ENCODE data around the gene MTRF1. TPM values are rescaled to one million over a fixed set of nuclear protein-coding genes. Genes with fewer than 3 reads are reported as not detected.

MTRF1 gene
- total and polyA plus RNA-seq, 9 of the 15 experiments (the other 6 are each of a cell fraction or from before 2014, with no cell fraction given) = 12.5 to 33.7 (median 20.1) TPM

DNA sequence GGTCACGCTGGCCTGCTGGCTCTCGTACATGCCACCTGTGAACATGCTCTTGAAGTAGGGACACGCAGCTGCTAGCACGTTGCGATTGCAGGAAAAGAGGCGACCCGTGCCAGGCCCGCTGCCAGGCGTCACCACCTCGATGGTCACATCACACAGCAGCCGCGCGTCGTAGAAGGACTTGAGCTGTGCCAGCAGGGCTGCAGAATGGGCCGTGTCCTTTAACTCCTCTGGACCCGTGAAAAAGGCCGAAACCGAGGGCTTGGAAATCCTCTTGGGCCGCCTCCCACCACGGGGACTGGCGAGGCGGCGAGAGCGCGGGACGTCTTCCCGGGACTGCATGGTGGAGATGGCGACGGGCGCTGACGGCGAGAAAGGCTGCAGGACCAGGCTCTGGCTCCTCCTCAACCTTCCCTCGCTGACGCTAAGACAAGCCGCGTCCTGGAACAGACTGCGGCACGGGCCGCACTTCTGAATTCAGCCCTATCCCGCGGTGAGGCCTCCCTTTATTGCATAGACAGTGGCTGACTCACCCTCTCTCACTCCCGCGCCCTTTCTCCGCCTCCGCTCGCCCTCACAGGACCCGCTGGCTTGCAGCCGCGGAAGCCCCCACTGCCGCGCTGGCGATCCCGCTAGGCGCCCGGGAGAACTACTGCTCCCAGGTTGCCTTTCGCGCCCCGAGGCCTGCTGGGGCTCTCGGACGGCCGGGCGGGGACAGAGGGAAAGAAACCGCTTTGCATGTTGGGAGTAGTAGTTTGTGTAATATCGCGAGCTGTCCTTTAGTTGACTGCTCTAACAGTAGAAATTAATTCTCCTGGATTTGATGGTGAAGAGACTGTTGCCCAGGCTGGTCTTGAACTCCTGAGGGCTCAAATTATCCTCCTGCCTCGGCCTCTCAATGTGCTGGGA, 69.2 kb downstream of the MTRF1 start, which contains the start of gene KBTBD7 (continued):
- TF ChIP-seq FOXJ2 (tag; IDR thresholded peaks at IDR 0.05) (no peak), SREBF2 (CRISPR knock-in tag; IDR thresholded peaks at IDR 0.05) (no peak), KDM5B (IDR thresholded peaks at IDR 0.05; ENCODE audit: insufficient replicate concordance, low read depth, low read length) (peak; percentile 61), ZNF707 (CRISPR knock-in tag; conservative IDR thresholded peaks at IDR 0.05) (no peak), SLC30A9 (CRISPR knock-in tag; IDR thresholded peaks at IDR 0.05) (no peak), FOS (IDR thresholded peaks at IDR 0.05; ENCODE audit: extremely low read depth, insufficient read length) (no peak), SRSF9 (IDR thresholded peaks at IDR 0.05; ENCODE audit: borderline replicate concordance, low read depth, low read length) (no peak), KAT7 (CRISPR knock-in tag; IDR thresholded peaks at IDR 0.05; ENCODE audit: borderline replicate concordance) (0 out of 2 replicates have a peak, but pooled peaks have one; percentile 44), NFE2 (IDR thresholded peaks at IDR 0.05; ENCODE audit: low read depth) (peak; percentile 60), ZNF76 (CRISPR knock-in tag; IDR thresholded peaks at IDR 0.05; ENCODE audit: borderline replicate concordance) (no peak), GABPA (tag; conservative IDR thresholded peaks at IDR 0.05; ENCODE audit: low read depth) (peak; percentile 48; the same call in 1 of the 2 replicates), PML (IDR thresholded peaks at IDR 0.05; ENCODE audit: low read length) (no peak), PHB (CRISPR knock-in tag; IDR thresholded peaks at IDR 0.05) (no peak), PTBP1 (IDR thresholded peaks at IDR 0.05; ENCODE audit: low read depth, low read length) (no peak), RHOXF2B (CRISPR knock-in tag; conservative IDR thresholded peaks at IDR 0.05) (no peak), ZNF324 (CRISPR knock-in tag; IDR thresholded peaks at IDR 0.05) (no peak), GTF2E2 (tag; IDR thresholded peaks at IDR 0.05) (no peak), ZNF165 (CRISPR knock-in tag; IDR thresholded peaks at IDR 0.05; ENCODE audit: borderline replicate concordance) (no peak), ZNF696 (CRISPR knock-in tag; conservative IDR thresholded peaks at IDR 0.05) (no peak), KHSRP (IDR thresholded peaks at IDR 0.05) (no peak), RBM17 (IDR thresholded peaks at IDR 0.05; ENCODE audit: borderline replicate concordance, low read depth, low read length) (no peak), NFATC3 (IDR thresholded peaks at IDR 0.05) (no peak), ZC3H8 (IDR thresholded peaks at IDR 0.05) (no peak), ZNF134 (CRISPR knock-in tag; conservative IDR thresholded peaks at IDR 0.05) (no peak), ZNF764 (CRISPR knock-in tag; IDR thresholded peaks at IDR 0.05; ENCODE audit: low read depth) (no peak), HNRNPLL (IDR thresholded peaks at IDR 0.05; ENCODE audit: low read depth, low read length, poor library complexity, severe bottlenecking) (peak; percentile 31), RBFOX2 (IDR thresholded peaks at IDR 0.05; ENCODE audit: low read depth, low read length) (peak; percentile 90), SNRNP70 (optimal IDR thresholded peaks at IDR 0.05; ENCODE audit: low read depth, low read length) (no peak), ESRRB (CRISPR knock-in tag; IDR thresholded peaks at IDR 0.05; ENCODE audit: borderline replicate concordance) (no peak)
- TF ChIP-seq, protein P1, sequence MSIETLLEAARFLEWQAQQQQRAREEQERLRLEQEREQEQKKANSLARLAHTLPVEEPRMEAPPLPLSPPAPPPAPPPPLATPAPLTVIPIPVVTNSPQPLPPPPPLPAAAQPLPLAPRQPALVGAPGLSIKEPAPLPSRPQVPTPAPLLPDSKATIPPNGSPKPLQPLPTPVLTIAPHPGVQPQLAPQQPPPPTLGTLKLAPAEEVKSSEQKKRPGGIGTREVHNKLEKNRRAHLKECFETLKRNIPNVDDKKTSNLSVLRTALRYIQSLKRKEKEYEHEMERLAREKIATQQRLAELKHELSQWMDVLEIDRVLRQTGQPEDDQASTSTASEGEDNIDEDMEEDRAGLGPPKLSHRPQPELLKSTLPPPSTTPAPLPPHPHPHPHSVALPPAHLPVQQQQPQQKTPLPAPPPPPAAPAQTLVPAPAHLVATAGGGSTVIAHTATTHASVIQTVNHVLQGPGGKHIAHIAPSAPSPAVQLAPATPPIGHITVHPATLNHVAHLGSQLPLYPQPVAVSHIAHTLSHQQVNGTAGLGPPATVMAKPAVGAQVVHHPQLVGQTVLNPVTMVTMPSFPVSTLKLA (conservative IDR thresholded peaks at IDR 0.05) = peak in 1 of 2 experiments; percentile 67; a peak in 2 of 4 replicates
